Measurements from ENCODE around the gene NDUFB5. TPM values are rescaled to one million over a fixed set of nuclear protein-coding genes. Genes with fewer than 3 reads are reported as not detected.
"Not testable (repeated sequence)": the region's sequence is repeated elsewhere in the genome, so short reads cannot be mapped to it uniquely, and the experiment has no call there.

NDUFB5 gene
- total and polyA plus RNA-seq, 2 donors (not counting 1 experiment from before 2014, with no cell fraction given): 16.1 to 52.9 TPM

- POLR2A ChIA-PET: no interaction called here
- Histone ChIP-seq H3K27me3 (replicated peaks in 1 of 4; ENCODE audit: control extremely low read depth in 1 of 4, control insufficient read depth in 3 of 4, insufficient read depth in 4 of 4, low read length in 3 of 4) (no peaks in the 10 kb centered on the region), H3K79me2 (ENCODE audit: control insufficient read depth, insufficient read depth, low read length) (no peaks in the 10 kb centered on the region), H2AFZ (ENCODE audit: insufficient read depth, low read depth, low read length, poor library complexity, severe bottlenecking) (no peak overlapping the region), H3K36me3 (replicated peaks in 1 of 2; ENCODE audit: control extremely low read depth in 1 of 2, control insufficient read depth in 1 of 2, extremely low read depth in 1 of 2, insufficient read depth in 2 of 2, low read length in 1 of 2) (no peaks in the 10 kb centered on the region), H4K20me1 (ENCODE audit: control insufficient read depth, insufficient read depth, low read length, poor library complexity, severe bottlenecking) (no peaks in the 10 kb centered on the region), H3K9ac (ENCODE audit: low read length) (no peak overlapping the region), H3K4me1 (ENCODE audit: control insufficient read depth in 2 of 2, insufficient read depth in 2 of 2, low read length in 2 of 2) (no peaks in the 10 kb centered on the region), H3K9me3 (ENCODE audit: control extremely low read depth in 1 of 3, control insufficient read depth in 2 of 3, insufficient read depth in 1 of 3, low read length in 2 of 3) (no peaks in the 10 kb centered on the region), H3K27ac (ENCODE audit: low read length in 2 of 2) (no peak overlapping the region), H3K4me2 (replicated peaks; ENCODE audit: low read depth, low read length, poor library complexity, severe bottlenecking) (no peak overlapping the region), H3K4me3 (ENCODE audit: control extremely low read depth in 1 of 5, extremely low read depth in 1 of 5, insufficient read depth in 1 of 5, low read depth in 2 of 5, low read length in 4 of 5) (no peak overlapping the region)
- TF ChIP-seq CTCF (IDR thresholded peaks at IDR 0.05) (no peak), EZH2 (IDR thresholded peaks at IDR 0.05; ENCODE audit: borderline replicate concordance, insufficient read depth, low read depth, low read length, poor library complexity, severe bottlenecking) (no peak)
- no peak overlapping the region for H3K4me3 Mint-ChIP-seq
- no peak overlapping the region for H3K27ac Mint-ChIP-seq
- no peaks in the 10 kb centered on the region for H3K4me1 Mint-ChIP-seq
- WGBS (ENCODE audit: insufficient coverage): no CpG with 5 or more reads among the region's 1 CpG
- no peaks in the 10 kb centered on the region for H3K27me3 Mint-ChIP-seq
- intact Hi-C loops (cut with micrococcal nuclease): no loop called here
- CTCF ChIA-PET: no interaction called here
- no peak for ATAC-seq (ENCODE audit: low read depth)
- H3K9me3 Mint-ChIP-seq (ENCODE audit: insufficient read depth): no peaks in the 10 kb centered on the region
- DNase-seq: no peak
These were observed 35.9 kb downstream of the NDUFB5 start for GRCh38 chr3:179640469-179640868.

GRCh38 chr3:179642871-179643270, 38.3 kb downstream of the NDUFB5 start:
- no peaks in the 10 kb centered on the region for H3K9me3 Mint-ChIP-seq (ENCODE audit: insufficient read depth)
- H3K4me3 ChIP-seq (ENCODE audit: control extremely low read depth in 1 of 5, extremely low read depth in 1 of 5, insufficient read depth in 1 of 5, low read depth in 2 of 5, low read length in 4 of 5): no peak overlapping the region
- no peaks in the 10 kb centered on the region for H3K27me3 Mint-ChIP-seq
- no peak overlapping the region for H3K27ac Mint-ChIP-seq
- 80% methylated on average over 2 of the region's 3 CpGs for WGBS (ENCODE audit: insufficient coverage)
- no peak overlapping the region for H3K27ac ChIP-seq (ENCODE audit: low read length in 2 of 2)
- no peak overlapping the region for H3K4me3 Mint-ChIP-seq
- ATAC-seq (ENCODE audit: low read depth): no peak
- H3K4me2 ChIP-seq (replicated peaks; ENCODE audit: low read depth, low read length, poor library complexity, severe bottlenecking): no peak overlapping the region
- no peaks in the 10 kb centered on the region for H3K36me3 ChIP-seq (replicated peaks in 1 of 2; ENCODE audit: control extremely low read depth in 1 of 2, control insufficient read depth in 1 of 2, extremely low read depth in 1 of 2, insufficient read depth in 2 of 2, low read length in 1 of 2)
- H3K27me3 ChIP-seq (replicated peaks in 1 of 4; ENCODE audit: control extremely low read depth in 1 of 4, control insufficient read depth in 3 of 4, insufficient read depth in 4 of 4, low read length in 3 of 4): no peaks in the 10 kb centered on the region
- ChIA-PET CTCF (no interaction called here), POLR2A (no interaction called here)
- no peak for TF ChIP-seq EZH2 (IDR thresholded peaks at IDR 0.05; ENCODE audit: borderline replicate concordance, insufficient read depth, low read depth, low read length, poor library complexity, severe bottlenecking)
- TF ChIP-seq CTCF (IDR thresholded peaks at IDR 0.05): no peak
- no peaks in the 10 kb centered on the region for H4K20me1 ChIP-seq (ENCODE audit: control insufficient read depth, insufficient read depth, low read length, poor library complexity, severe bottlenecking)
- H3K79me2 ChIP-seq (ENCODE audit: control insufficient read depth, insufficient read depth, low read length): no peaks in the 10 kb centered on the region
- no peak overlapping the region for H2AFZ ChIP-seq (ENCODE audit: insufficient read depth, low read depth, low read length, poor library complexity, severe bottlenecking)
- H3K4me1 ChIP-seq (ENCODE audit: control insufficient read depth in 2 of 2, insufficient read depth in 2 of 2, low read length in 2 of 2): no peaks in the 10 kb centered on the region
- DNase-seq: no peak
- H3K9ac ChIP-seq (ENCODE audit: low read length): no peak overlapping the region
- intact Hi-C loops (cut with micrococcal nuclease): no loop called here
- H3K4me1 Mint-ChIP-seq: no peaks in the 10 kb centered on the region
- H3K9me3 ChIP-seq (ENCODE audit: control extremely low read depth in 1 of 3, control insufficient read depth in 2 of 3, insufficient read depth in 1 of 3, low read length in 2 of 3): no peaks in the 10 kb centered on the region

- H3K4me1 Mint-ChIP-seq; H3K27ac Mint-ChIP-seq; H3K9ac ChIP-seq (ENCODE audit: low read length); H3K79me2 ChIP-seq (ENCODE audit: control insufficient read depth, insufficient read depth, low read length); H3K4me3 ChIP-seq (ENCODE audit: control extremely low read depth in 1 of 5, extremely low read depth in 1 of 5, insufficient read depth in 1 of 5, low read depth in 2 of 5, low read length in 4 of 5); H3K27me3 Mint-ChIP-seq; H3K4me2 ChIP-seq (replicated peaks; ENCODE audit: low read depth, low read length, poor library complexity, severe bottlenecking); H3K9me3 ChIP-seq (ENCODE audit: control extremely low read depth in 1 of 3, control insufficient read depth in 2 of 3, insufficient read depth in 1 of 3, low read length in 2 of 3); H3K27me3 ChIP-seq (replicated peaks in 1 of 4; ENCODE audit: control extremely low read depth in 1 of 4, control insufficient read depth in 3 of 4, insufficient read depth in 4 of 4, low read length in 3 of 4); DNase-seq; H3K9me3 Mint-ChIP-seq (ENCODE audit: insufficient read depth); H3K36me3 ChIP-seq (replicated peaks in 1 of 2; ENCODE audit: control extremely low read depth in 1 of 2, control insufficient read depth in 1 of 2, extremely low read depth in 1 of 2, insufficient read depth in 2 of 2, low read length in 1 of 2); H3K27ac ChIP-seq (ENCODE audit: low read length in 2 of 2); H2AFZ ChIP-seq (ENCODE audit: insufficient read depth, low read depth, low read length, poor library complexity, severe bottlenecking); H3K4me3 Mint-ChIP-seq; POLR2A ChIA-PET; H3K4me1 ChIP-seq (ENCODE audit: control insufficient read depth in 2 of 2, insufficient read depth in 2 of 2, low read length in 2 of 2); H4K20me1 ChIP-seq (ENCODE audit: control insufficient read depth, insufficient read depth, low read length, poor library complexity, severe bottlenecking); ATAC-seq (ENCODE audit: low read depth); intact Hi-C loops (cut with micrococcal nuclease): not testable (repeated sequence)
- CTCF ChIA-PET: interaction anchor here (0.7 kb wide), 1 partner anchor 37 kb away, joined by 3 read pairs; no protein-coding TSS in a partner anchor
- WGBS (ENCODE audit: insufficient coverage): 50% methylated on average over 1 of the region's 8 CpGs
These were observed 39.2 kb downstream of the NDUFB5 start for GRCh38 chr3:179643837-179644236.
